RWPE2 (cell line): ENCODE results near the gene FOXQ1.

Source experiments
- ATAC-seq: fragments of 200-7000 bp; cut with Tn5 transposase; 3 replicates; pipeline ENCODE4 v1.9.1; 2021; ENCODE audit warnings: low read depth
- DNase-seq: peaks from one replicate; pipeline ENCODE4 v3.0.0-alpha.2; 2020; ENCODE audit warnings: low spot score
- H3K27ac ChIP-seq: fragments of 450-650 bp; 2 replicates; pipeline ENCODE4 v1.5.1; 2017; ENCODE audit warnings: mild to moderate bottlenecking; ENCODE audit not compliant: poor library complexity, severe bottlenecking
- H3K27me3 ChIP-seq: fragments of 250-450 bp; sonication (Bioruptor Pico); 2 replicates; pipeline ENCODE4 v1.5.1; 2021; ENCODE audit warnings: mild to moderate bottlenecking, moderate library complexity; ENCODE audit not compliant: insufficient read depth, poor library complexity, severe bottlenecking
- H3K36me3 ChIP-seq: fragments of 250-450 bp; sonication (Bioruptor Pico); 2 replicates; pipeline ENCODE4 v1.5.1; 2020; ENCODE audit warnings: low read depth, mild to moderate bottlenecking, moderate library complexity
- H3K4me1 ChIP-seq: fragments of 250-450 bp; sonication (Bioruptor Pico); 2 replicates; pipeline ENCODE4 v1.5.1; 2021; ENCODE audit warnings: mild to moderate bottlenecking, moderate library complexity; ENCODE audit not compliant: insufficient read depth, poor library complexity, severe bottlenecking
- H3K4me3 ChIP-seq: fragments of 250-450 bp; sonication (Bioruptor Pico); 2 replicates; pipeline ENCODE4 v1.5.1; 2021; ENCODE audit warnings: mild to moderate bottlenecking, moderate library complexity; ENCODE audit not compliant: severe bottlenecking
- H3K9me3 ChIP-seq: fragments of 250-450 bp; sonication (Bioruptor Pico); 2 replicates; pipeline ENCODE4 v1.5.1; 2021; ENCODE audit warnings: mild to moderate bottlenecking, moderate library complexity; ENCODE audit not compliant: severe bottlenecking
- CTCF ChIP-seq: fragments of 450-650 bp; IDR thresholded peaks from one replicate; pipeline ENCODE4 v1.5.1; 2017; ENCODE audit warnings: mild to moderate bottlenecking, moderate library complexity; ENCODE audit not compliant: poor library complexity, severe bottlenecking

Gene FOXQ1

DNA sequence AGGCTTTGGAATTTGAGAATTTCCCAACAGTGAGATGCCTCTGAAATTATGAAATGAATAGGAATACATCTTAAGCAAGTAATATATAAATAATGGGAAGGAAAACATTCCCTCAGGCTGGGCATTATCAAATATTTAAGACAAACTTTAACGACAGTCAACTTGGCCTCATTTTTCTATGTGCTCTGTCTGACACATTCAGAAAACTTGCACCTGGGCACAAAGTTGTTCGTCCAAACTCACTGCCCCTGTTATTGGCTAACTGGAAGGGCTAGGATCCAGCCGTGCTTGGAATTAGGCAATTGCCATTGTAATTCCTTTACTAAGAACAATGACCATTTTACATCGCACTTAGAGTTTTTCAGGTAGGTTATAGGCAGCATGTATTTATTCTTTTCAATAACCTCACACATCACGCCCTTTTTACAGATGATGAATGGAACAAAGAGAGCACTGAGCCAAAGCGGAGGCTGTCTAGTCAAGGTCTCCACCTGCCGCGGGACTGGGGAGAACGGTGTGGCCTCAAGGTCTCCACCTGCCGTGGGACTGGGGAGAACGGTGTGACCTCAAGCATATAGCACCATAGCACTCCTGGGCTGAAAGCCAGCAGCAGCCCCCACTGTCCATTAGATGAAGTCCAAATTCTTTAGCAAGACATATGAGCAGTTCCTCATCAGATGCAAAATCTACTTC, 40.7 kb upstream of the FOXQ1 start:
- peaks cover 2% of the 10 kb centered on the region for H3K9me3 ChIP-seq
- no peak overlapping the region for H3K4me3 ChIP-seq
- H3K27ac ChIP-seq = peak overlapping the region; percentile 16
- no peak for DNase-seq
- ATAC-seq = peak; percentile 72
- H3K36me3 ChIP-seq = no peaks in the 10 kb centered on the region
- peaks cover 12% of the 10 kb centered on the region for H3K4me1 ChIP-seq
- no peak for TF ChIP-seq CTCF
- H3K27me3 ChIP-seq = no peaks in the 10 kb centered on the region

GRCh38 chr6:1278061-1278720, 33.7 kb upstream of the FOXQ1 start:
- TF ChIP-seq CTCF = no peak
- no peaks in the 10 kb centered on the region for H3K4me1 ChIP-seq
- DNase-seq = no peak
- no peaks in the 10 kb centered on the region for H3K36me3 ChIP-seq
- no peaks in the 10 kb centered on the region for H3K9me3 ChIP-seq
- no peak overlapping the region for H3K4me3 ChIP-seq
- H3K27me3 ChIP-seq = no peaks in the 10 kb centered on the region
- no peak for ATAC-seq
- no peak overlapping the region for H3K27ac ChIP-seq

DNA sequence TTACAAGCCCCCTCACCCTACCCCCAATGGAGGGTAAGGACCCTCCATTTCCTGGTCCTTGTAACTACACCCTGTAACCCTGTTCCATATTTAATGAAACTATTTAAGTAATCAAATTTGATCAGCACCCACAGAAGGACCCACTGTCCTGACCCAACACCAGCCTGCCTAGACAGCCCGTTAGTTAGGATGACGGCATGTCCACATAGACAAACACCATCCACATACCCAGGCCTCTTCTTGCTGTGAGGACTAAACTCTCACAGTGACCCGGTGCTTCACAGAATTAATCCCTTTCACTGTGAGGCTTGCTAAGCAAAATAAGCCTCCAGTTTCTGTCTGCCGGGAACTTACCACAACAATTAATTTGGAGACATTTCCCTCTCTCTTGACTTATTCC, 32.8 kb upstream of the FOXQ1 start:
- no peaks in the 10 kb centered on the region for H3K9me3 ChIP-seq
- no peaks in the 10 kb centered on the region for H3K36me3 ChIP-seq
- no peaks in the 10 kb centered on the region for H3K27me3 ChIP-seq
- H3K27ac ChIP-seq = no peak overlapping the region
- H3K4me3 ChIP-seq = no peak overlapping the region
- ATAC-seq (no peak), DNase-seq (no peak)
- TF ChIP-seq CTCF = no peak
- no peaks in the 10 kb centered on the region for H3K4me1 ChIP-seq

- TF ChIP-seq CTCF = no peak
- no peak for ATAC-seq
- Histone ChIP-seq H3K4me3 (no peak overlapping the region), H3K4me1 (peaks cover 5% of the 10 kb centered on the region), H3K27ac (no peak overlapping the region), H3K36me3 (no peaks in the 10 kb centered on the region), H3K9me3 (no peaks in the 10 kb centered on the region), H3K27me3 (no peaks in the 10 kb centered on the region)
- DNase-seq = no peak
Measured at GRCh38 chr6:1280666-1281300, 31.1 kb upstream of the FOXQ1 start.
